H9 (cell line): ENCODE measurements around the gene VGF. TPM values are rescaled to one million over a fixed set of nuclear protein-coding genes. Genes with fewer than 3 reads are reported as not detected.

ENCODE experiments used
- DNase-seq: peaks from one replicate; pipeline ENCODE4 v3.0.0-alpha.2; 2017
- H2AFZ ChIP-seq: one replicate; pipeline ENCODE4 v1.6.1; 2013; ENCODE audit warnings: mild to moderate bottlenecking, low read length, control low read depth, moderate library complexity
- H2AK5ac ChIP-seq: 2 replicates; pipeline ENCODE4 v1.6.1; 2013; ENCODE audit warnings: low read length, control low read depth, mixed read lengths; ENCODE audit not compliant: insufficient read length
- H2BK120ac ChIP-seq: one replicate; pipeline ENCODE4 v1.6.1; 2013; ENCODE audit warnings: low read depth, mild to moderate bottlenecking, low read length, control low read depth, inconsistent platforms; ENCODE audit not compliant: poor library complexity, severe bottlenecking
- H2BK12ac ChIP-seq: 2 replicates; pipeline ENCODE4 v1.6.1; 2013; ENCODE audit warnings: low read length, control low read depth, mixed read lengths, low read depth; ENCODE audit not compliant: insufficient read length
- H2BK15ac ChIP-seq: 2 replicates; pipeline ENCODE4 v1.6.1; 2013; ENCODE audit warnings: low read depth, low read length, control low read depth
- H2BK20ac ChIP-seq: one replicate; pipeline ENCODE4 v1.6.1; 2013; ENCODE audit warnings: low read depth, mild to moderate bottlenecking, low read length, control low read depth, inconsistent platforms; ENCODE audit not compliant: poor library complexity, severe bottlenecking
- H2BK5ac ChIP-seq: 2 replicates; pipeline ENCODE4 v1.6.1; 2013; ENCODE audit warnings: low read length, control low read depth, mixed read lengths; ENCODE audit not compliant: insufficient read length
- H3K14ac ChIP-seq: 2 replicates; pipeline ENCODE4 v1.6.1; 2013; ENCODE audit warnings: low read length, control low read depth; ENCODE audit not compliant: insufficient read depth
- H3K18ac ChIP-seq: 2 replicates; pipeline ENCODE4 v1.6.1; 2013; ENCODE audit warnings: low read depth, mild to moderate bottlenecking, mixed read lengths, low read length, control low read depth; ENCODE audit not compliant: insufficient read length
- H3K23ac ChIP-seq: 2 replicates; pipeline ENCODE4 v1.6.1; 2013; ENCODE audit warnings: low read length, control low read depth, mixed read lengths, low read depth; ENCODE audit not compliant: insufficient read length
- H3K23me2 ChIP-seq: 2 replicates; pipeline ENCODE4 v1.6.1; 2013; ENCODE audit warnings: low read depth, mild to moderate bottlenecking, mixed read lengths, low read length, control low read depth; ENCODE audit not compliant: insufficient read length, poor library complexity, severe bottlenecking
- H3K27ac ChIP-seq: 2 replicates; pipeline ENCODE4 v1.5.1; 2013; ENCODE audit warnings: low read length, control low read depth, mixed read lengths, low read depth; ENCODE audit not compliant: insufficient read length
- H3K27me3 ChIP-seq: 2 replicates; pipeline ENCODE4 v1.6.1; 2013; ENCODE audit warnings: low read length, control low read depth, inconsistent platforms; ENCODE audit not compliant: insufficient read depth
- H3K4ac ChIP-seq: 2 replicates; pipeline ENCODE4 v1.6.1; 2013; ENCODE audit warnings: low read depth, mild to moderate bottlenecking, control low read depth, inconsistent platforms, low read length, moderate library complexity
- H3K4me1 ChIP-seq: 2 replicates; pipeline ENCODE4 v1.6.1; 2013; ENCODE audit warnings: low read length, control low read depth, inconsistent platforms; ENCODE audit not compliant: insufficient read depth
- H3K4me2 ChIP-seq: 2 replicates; pipeline ENCODE4 v1.6.1; 2013; ENCODE audit warnings: low read length, control low read depth, mixed read lengths; ENCODE audit not compliant: insufficient read length, insufficient read depth
- H3K56ac ChIP-seq: 2 replicates; pipeline ENCODE4 v1.6.1; 2013; ENCODE audit warnings: low read depth, mild to moderate bottlenecking, mixed read lengths, low read length, control low read depth; ENCODE audit not compliant: insufficient read length
- H3K79me1 ChIP-seq: 2 replicates; pipeline ENCODE4 v1.6.1; 2013; ENCODE audit warnings: low read depth, mild to moderate bottlenecking, moderate library complexity, low read length, control low read depth, inconsistent platforms; ENCODE audit not compliant: insufficient read depth, poor library complexity, severe bottlenecking
- H3K79me2 ChIP-seq: 2 replicates; pipeline ENCODE4 v1.6.1; 2013; ENCODE audit warnings: low read length, control low read depth, inconsistent platforms; ENCODE audit not compliant: insufficient read depth
- H3K9ac ChIP-seq: 2 replicates; pipeline ENCODE4 v1.6.1; 2013; ENCODE audit warnings: low read length, control low read depth, mixed read lengths; ENCODE audit not compliant: insufficient read length; ENCODE audit errors: extremely low read depth
- H3K9me3 ChIP-seq: one replicate; pipeline ENCODE4 v1.6.1; 2013; ENCODE audit warnings: low read depth, low read length, inconsistent platforms; ENCODE audit not compliant: control insufficient read depth
- H3T11ph ChIP-seq: one replicate; pipeline ENCODE4 v1.6.1; 2013; ENCODE audit warnings: mild to moderate bottlenecking, low read length, control low read depth, inconsistent platforms
- H4K20me1 ChIP-seq: one replicate; pipeline ENCODE4 v1.6.1; 2013; ENCODE audit not compliant: control insufficient read depth, insufficient read length, insufficient read depth
- H4K5ac ChIP-seq: 2 replicates; pipeline ENCODE4 v1.6.1; 2013; ENCODE audit warnings: low read depth, mild to moderate bottlenecking, mixed read lengths, low read length, control low read depth; ENCODE audit not compliant: insufficient read length
- H4K8ac ChIP-seq: replicated peaks from 2 replicates; pipeline ENCODE4 v1.6.1; 2013; ENCODE audit warnings: low read length, control low read depth, mixed read lengths, low read depth; ENCODE audit not compliant: insufficient read length
- H4K91ac ChIP-seq: 2 replicates; pipeline ENCODE4 v1.6.1; 2013; ENCODE audit warnings: low read depth, mild to moderate bottlenecking, moderate library complexity, mixed read lengths, low read length, control low read depth; ENCODE audit not compliant: insufficient read length
- H3K27ac Mint-ChIP-seq, 3 experiments: 2 replicates in 2 of 3; 3 replicates in 1 of 3; pipeline ENCODE4 v1.8.0; 2020 to 2021; ENCODE audit warnings: mixed read lengths in 3 of 3, mild to moderate bottlenecking in 1 of 3, moderate library complexity in 1 of 3
- H3K27me3 Mint-ChIP-seq: 2 replicates; pipeline ENCODE4 v1.8.0; 2021; ENCODE audit warnings: low read depth, mild to moderate bottlenecking, moderate library complexity, mixed read lengths
- H3K36me3 Mint-ChIP-seq, 3 experiments: 2 replicates in 2 of 3; 3 replicates in 1 of 3; pipeline ENCODE4 v1.8.0; 2020 to 2021; ENCODE audit warnings: low read depth in 3 of 3, mixed read lengths in 3 of 3; ENCODE audit not compliant: insufficient read depth in 1 of 3
- H3K4me1 Mint-ChIP-seq, 2 experiments: 2 replicates each; pipeline ENCODE4 v1.8.0; 2020; ENCODE audit warnings: mixed read lengths in 2 of 2
- H3K4me3 Mint-ChIP-seq, 2 experiments: 2 replicates in 1 of 2; 3 replicates in 1 of 2; pipeline ENCODE4 v1.8.0; 2020 to 2021; ENCODE audit warnings: mild to moderate bottlenecking in 2 of 2, mixed read lengths in 2 of 2, moderate library complexity in 1 of 2
- H3K9me3 Mint-ChIP-seq, 2 experiments: 2 replicates in 1 of 2; 3 replicates in 1 of 2; pipeline ENCODE4 v1.8.0; 2020; ENCODE audit warnings: mild to moderate bottlenecking in 2 of 2, mixed read lengths in 2 of 2, moderate library complexity in 1 of 2
- WGBS: extraction: QIAGEN DNeasy Blood & Tissue Kit; methylation state at CpG from one replicate; pipeline ENCODE4 v1.1.7; 2013; ENCODE audit warnings: missing lambda C conversion rate, low lambda C conversion rate, mixed read lengths; ENCODE audit not compliant: insufficient read length; ENCODE audit errors: extremely low coverage; 5-methylcytosine and 5-hydroxymethylcytosine counted together
- total RNA-seq: library from RNA; stranded (reverse); gene quantifications from 2 replicates; pipeline ENCODE4 v1.2.1, GENCODE V29; 2021
- TF ChIP-seq, protein P1 (sequence below): fragments of 200-600 bp; sonication (generic); conservative IDR thresholded peaks from 3 replicates; pipeline ENCODE4 v1.8.0; 2021; ENCODE audit warnings: antibody characterized with exemption, mild to moderate bottlenecking

VGF gene
- total RNA-seq, 1 experiment from 2014 or later = 37.1 TPM

DNA sequence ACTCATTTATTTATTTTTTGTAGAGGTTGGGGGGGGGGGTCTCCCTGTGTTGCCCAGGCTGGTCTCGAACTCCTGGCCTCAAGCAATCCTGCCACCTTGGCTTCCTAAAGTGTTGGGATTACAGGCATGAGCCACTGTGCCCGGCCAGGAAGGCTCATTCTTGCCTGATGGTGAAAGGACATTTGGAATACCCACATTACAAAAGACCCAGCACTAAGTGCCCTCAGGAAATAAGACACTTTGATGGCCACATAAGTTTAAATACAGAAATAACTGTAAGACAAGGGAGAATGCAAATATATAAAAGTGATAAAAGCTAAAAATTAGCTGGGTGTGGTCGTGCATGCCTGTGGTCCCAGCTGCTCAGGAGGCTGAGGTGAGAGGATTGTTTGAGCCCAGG, 46.5 kb downstream of the VGF start:
- Histone ChIP-seq H4K91ac (no peak overlapping the region), H2AK5ac (no peak overlapping the region), H3T11ph (no peak overlapping the region), H3K56ac (no peak overlapping the region), H3K23me2 (no peaks in the 10 kb centered on the region), H3K14ac (no peak overlapping the region), H2BK12ac (no peak overlapping the region), H2BK15ac (no peak overlapping the region), H3K4me2 (no peak overlapping the region), H2BK20ac (no peak overlapping the region), H2BK5ac (no peak overlapping the region), H3K79me2 (no peaks in the 10 kb centered on the region), H3K23ac (no peak overlapping the region), H3K18ac (no peak overlapping the region), H2BK120ac (no peak overlapping the region), H3K27ac (no peak overlapping the region), H3K4ac (no peak overlapping the region), H4K8ac (no peak overlapping the region), H3K9me3 (no peaks in the 10 kb centered on the region), H3K9ac (no peak overlapping the region), H2AFZ (no peak overlapping the region), H4K20me1 (no peaks in the 10 kb centered on the region), H3K79me1 (no peaks in the 10 kb centered on the region), H4K5ac (no peak overlapping the region), H3K27me3 (no peaks in the 10 kb centered on the region), H3K4me1 (peaks cover 7% of the 10 kb centered on the region; the same call in 1 of the 2 replicates)
- peaks cover 1% of the 10 kb centered on the region; the same call in 1 of the 2 replicates for H3K27me3 Mint-ChIP-seq
- H3K4me1 Mint-ChIP-seq = peaks cover 22 to 32% of the 10 kb centered on the region in 2 experiments
- H3K27ac Mint-ChIP-seq = no peak overlapping the region
- WGBS = no CpG with 5 or more reads among the region's 3 CpGs
- DNase-seq = no peak
- H3K9me3 Mint-ChIP-seq = no peaks in the 10 kb centered on the region
- H3K4me3 Mint-ChIP-seq = no peak overlapping the region; a peak in 1 of 5 replicates
- TF ChIP-seq, protein P1, sequence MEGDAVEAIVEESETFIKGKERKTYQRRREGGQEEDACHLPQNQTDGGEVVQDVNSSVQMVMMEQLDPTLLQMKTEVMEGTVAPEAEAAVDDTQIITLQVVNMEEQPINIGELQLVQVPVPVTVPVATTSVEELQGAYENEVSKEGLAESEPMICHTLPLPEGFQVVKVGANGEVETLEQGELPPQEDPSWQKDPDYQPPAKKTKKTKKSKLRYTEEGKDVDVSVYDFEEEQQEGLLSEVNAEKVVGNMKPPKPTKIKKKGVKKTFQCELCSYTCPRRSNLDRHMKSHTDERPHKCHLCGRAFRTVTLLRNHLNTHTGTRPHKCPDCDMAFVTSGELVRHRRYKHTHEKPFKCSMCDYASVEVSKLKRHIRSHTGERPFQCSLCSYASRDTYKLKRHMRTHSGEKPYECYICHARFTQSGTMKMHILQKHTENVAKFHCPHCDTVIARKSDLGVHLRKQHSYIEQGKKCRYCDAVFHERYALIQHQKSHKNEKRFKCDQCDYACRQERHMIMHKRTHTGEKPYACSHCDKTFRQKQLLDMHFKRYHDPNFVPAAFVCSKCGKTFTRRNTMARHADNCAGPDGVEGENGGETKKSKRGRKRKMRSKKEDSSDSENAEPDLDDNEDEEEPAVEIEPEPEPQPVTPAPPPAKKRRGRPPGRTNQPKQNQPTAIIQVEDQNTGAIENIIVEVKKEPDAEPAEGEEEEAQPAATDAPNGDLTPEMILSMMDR = no peak
- no peaks in the 10 kb centered on the region; a peak in 1 of 7 replicates for H3K36me3 Mint-ChIP-seq
